Measurements from ENCODE around the gene UBXN7.

GRCh38 chr3:196323016-196323415, 109.2 kb downstream of the UBXN7 start:
- TF ChIP-seq EZH2 (IDR thresholded peaks at IDR 0.05; ENCODE audit: insufficient read depth, poor library complexity, severe bottlenecking) (no peak), EZH2phosphoT487 (IDR thresholded peaks at IDR 0.05; ENCODE audit: insufficient read depth, low read depth) (no peak)

Data from GM23248 (cell line).